ENCODE measurements around the gene KARS1. TPM values are rescaled to one million over a fixed set of nuclear protein-coding genes. Genes with fewer than 3 reads are reported as not detected.

Gene KARS1
- total RNA-seq, 1 experiment from 2014 or later = 196 TPM

DNA sequence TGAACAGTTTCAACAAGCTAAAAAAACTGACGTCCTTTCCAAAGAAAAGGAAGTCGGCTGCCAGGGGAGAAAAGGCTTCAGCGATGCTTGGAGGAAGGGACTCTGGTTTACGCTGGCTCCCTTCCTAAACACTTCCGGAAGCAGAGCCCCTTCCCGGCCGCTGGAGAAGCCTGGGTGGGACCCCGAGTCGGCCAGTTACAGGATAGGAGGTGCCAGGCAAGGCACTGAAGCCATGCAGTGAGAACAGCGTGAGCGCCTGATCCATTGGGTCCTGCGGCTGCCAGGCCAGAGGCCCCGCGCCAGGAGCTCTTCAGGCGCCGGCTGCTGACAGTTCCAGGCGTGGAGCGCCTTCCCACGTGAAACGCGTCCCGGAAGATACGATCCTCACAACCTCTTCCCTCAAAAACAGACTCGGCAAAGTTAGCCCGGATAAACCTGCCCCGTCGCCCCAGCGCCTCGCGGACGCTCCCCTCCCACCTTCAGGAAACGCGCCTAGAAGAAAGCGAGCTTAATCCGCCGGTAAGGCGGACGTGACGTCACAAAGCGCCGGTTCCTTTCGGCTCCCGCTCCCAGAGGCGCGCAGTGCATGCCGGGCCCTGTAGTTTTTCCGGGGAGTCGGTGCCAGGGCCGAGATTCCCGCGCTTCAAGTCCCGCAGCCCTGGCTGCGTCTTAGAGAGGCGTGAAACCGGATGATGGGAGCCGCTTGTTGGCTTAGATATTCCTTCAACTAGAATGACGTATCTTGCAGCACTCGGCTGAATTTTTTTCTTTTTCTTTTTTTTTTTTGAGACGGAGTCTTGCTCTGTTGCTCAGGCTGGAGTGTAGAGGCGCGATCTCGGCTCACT lies 24.5 kb downstream of the KARS1 start, which contains the start of gene ADAT1:
ADAT1 (minus strand) TSS at position 521 of the 845 bp plus-strand sequence. CDS start 2,482 bp downstream, outside the sequence.
- H3K4me1 ChIP-seq (ENCODE audit: control insufficient read depth in 1 of 2, insufficient read depth in 2 of 2, low read length in 2 of 2) = peaks cover 8 to 19% of the 10 kb centered on the region in 2 experiments
- peak; percentile 95 for ATAC-seq
- H3K9me2 ChIP-seq (ENCODE audit: insufficient read depth) = no peaks in the 10 kb centered on the region
- DNase-seq (ENCODE audit: low read depth, low spot score) = peak; percentile 96
- H3K9me3 ChIP-seq (ENCODE audit: control insufficient read depth in 1 of 2, insufficient read depth in 1 of 2, low read depth in 1 of 2, low read length in 2 of 2) = no peaks in the 10 kb centered on the region
- H3K9ac ChIP-seq (ENCODE audit: low read length) = peak within 1 kb of the TSS; percentile 90
- intact Hi-C loops (cut with micrococcal nuclease) = loop anchor here (2.0 to 5.0 kb wide), 4 partner anchors 24 to 426 kb away; partner anchors contain the start of genes KARS1, TERF2IP and TMEM231
- 0 out of 2 replicates have a peak, but pooled peaks cover 5% of the 10 kb centered on the region for H4K20me1 ChIP-seq (ENCODE audit: insufficient read depth)
- H2AFZ ChIP-seq (ENCODE audit: low read depth, low read length, poor library complexity, severe bottlenecking) = no peak within 1 kb of the TSS
- POLR2A ChIA-PET = interaction anchor here (0.6 to 1.3 kb wide), 6 partner anchors 18 to 154 kb away, joined by 3 to 12 read pairs (median 4); partner anchors contain the start of genes KARS1 and TERF2IP
- TSS peak; percentile 78 for BruUV-seq (replicated peaks)
- H3K79me2 ChIP-seq (ENCODE audit: insufficient read depth, low read length) = peaks cover 9% of the 10 kb centered on the region
- CTCF ChIA-PET = interaction anchor here (0.7 to 1.1 kb wide), 2 partner anchors 141 to 424 kb away, joined by 3 to 4 read pairs; no protein-coding TSS in a partner anchor
- peak within 1 kb of the TSS; percentile 75 to 79 for H3K4me3 ChIP-seq (replicated peaks in 1 of 2; ENCODE audit: low read depth in 1 of 2, low read length in 2 of 2)
- RAD21 ChIA-PET (ENCODE audit: low non-redundant PET in 1 of 2, low total read pairs in 2 of 2, uncharacterized antibody in 2 of 2, unreplicated experiment in 2 of 2) = no interaction called here
- H3K36me3 ChIP-seq (ENCODE audit: control insufficient read depth in 1 of 2, insufficient read depth in 2 of 2, low read length in 2 of 2) = peaks cover 11 to 31% of the 10 kb centered on the region in 2 experiments
- H3K27me3 ChIP-seq (ENCODE audit: insufficient read depth, low read length) = no peaks in the 10 kb centered on the region
- peak within 1 kb of the TSS; percentile 86 for H3K27ac ChIP-seq (ENCODE audit: low read depth, low read length)
- H3K4me2 ChIP-seq (ENCODE audit: low read length) = peak within 1 kb of the TSS; percentile 84
- TF ChIP-seq RAD21 (IDR thresholded peaks at IDR 0.05; ENCODE audit: low read depth) (no peak), ELF1 (IDR thresholded peaks at IDR 0.05; ENCODE audit: borderline replicate concordance, low read depth) (peak; percentile 79), ZFX (IDR thresholded peaks at IDR 0.05) (peak; percentile 65), CBX3 (IDR thresholded peaks at IDR 0.05; ENCODE audit: low read depth) (0 out of 2 replicates have a peak, but pooled peaks have one; percentile 50), ZNF274 (IDR thresholded peaks at IDR 0.05; ENCODE audit: low read depth, low read length) (no peak), EZH2 (IDR thresholded peaks at IDR 0.05) (no peak), POLR2A (IDR thresholded peaks at IDR 0.05; ENCODE audit: borderline replicate concordance, extremely low read depth, insufficient read depth, insufficient read length) (peak; percentile 78), TCF7L2 (IDR thresholded peaks at IDR 0.05; ENCODE audit: borderline replicate concordance, extremely low read depth, insufficient read depth, insufficient read length) (peak; percentile 96), CEBPB (IDR thresholded peaks at IDR 0.05; ENCODE audit: low read depth) (no peak), POLR2AphosphoS5 (IDR thresholded peaks at IDR 0.05; ENCODE audit: low read depth, low read length) (peak; percentile 97), SRF (IDR thresholded peaks at IDR 0.05; ENCODE audit: low read depth) (peak; percentile 79), FOSL1 (IDR thresholded peaks at IDR 0.05; ENCODE audit: low read depth) (no peak), SP1 (IDR thresholded peaks at IDR 0.05; ENCODE audit: low read depth) (peak; percentile 70), EGR1 (IDR thresholded peaks at IDR 0.05; ENCODE audit: low read depth) (no peak)
- TF ChIP-seq, protein P1, sequence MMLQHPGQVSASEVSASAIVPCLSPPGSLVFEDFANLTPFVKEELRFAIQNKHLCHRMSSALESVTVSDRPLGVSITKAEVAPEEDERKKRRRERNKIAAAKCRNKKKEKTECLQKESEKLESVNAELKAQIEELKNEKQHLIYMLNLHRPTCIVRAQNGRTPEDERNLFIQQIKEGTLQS (IDR thresholded peaks at IDR 0.05) = no peak
- TF ChIP-seq, protein P2, sequence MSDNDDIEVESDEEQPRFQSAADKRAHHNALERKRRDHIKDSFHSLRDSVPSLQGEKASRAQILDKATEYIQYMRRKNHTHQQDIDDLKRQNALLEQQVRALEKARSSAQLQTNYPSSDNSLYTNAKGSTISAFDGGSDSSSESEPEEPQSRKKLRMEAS (IDR thresholded peaks at IDR 0.05) = peak; percentile 94
- TF ChIP-seq, protein P3, sequence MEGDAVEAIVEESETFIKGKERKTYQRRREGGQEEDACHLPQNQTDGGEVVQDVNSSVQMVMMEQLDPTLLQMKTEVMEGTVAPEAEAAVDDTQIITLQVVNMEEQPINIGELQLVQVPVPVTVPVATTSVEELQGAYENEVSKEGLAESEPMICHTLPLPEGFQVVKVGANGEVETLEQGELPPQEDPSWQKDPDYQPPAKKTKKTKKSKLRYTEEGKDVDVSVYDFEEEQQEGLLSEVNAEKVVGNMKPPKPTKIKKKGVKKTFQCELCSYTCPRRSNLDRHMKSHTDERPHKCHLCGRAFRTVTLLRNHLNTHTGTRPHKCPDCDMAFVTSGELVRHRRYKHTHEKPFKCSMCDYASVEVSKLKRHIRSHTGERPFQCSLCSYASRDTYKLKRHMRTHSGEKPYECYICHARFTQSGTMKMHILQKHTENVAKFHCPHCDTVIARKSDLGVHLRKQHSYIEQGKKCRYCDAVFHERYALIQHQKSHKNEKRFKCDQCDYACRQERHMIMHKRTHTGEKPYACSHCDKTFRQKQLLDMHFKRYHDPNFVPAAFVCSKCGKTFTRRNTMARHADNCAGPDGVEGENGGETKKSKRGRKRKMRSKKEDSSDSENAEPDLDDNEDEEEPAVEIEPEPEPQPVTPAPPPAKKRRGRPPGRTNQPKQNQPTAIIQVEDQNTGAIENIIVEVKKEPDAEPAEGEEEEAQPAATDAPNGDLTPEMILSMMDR (IDR thresholded peaks at IDR 0.05 in 2 of 3, conservative IDR thresholded peaks at IDR 0.05 in 1 of 3; ENCODE audit: borderline replicate concordance in 1 of 3, insufficient read depth in 1 of 3, low read depth in 2 of 3, low read length in 2 of 3) = no peak
- TF ChIP-seq, protein P4, sequence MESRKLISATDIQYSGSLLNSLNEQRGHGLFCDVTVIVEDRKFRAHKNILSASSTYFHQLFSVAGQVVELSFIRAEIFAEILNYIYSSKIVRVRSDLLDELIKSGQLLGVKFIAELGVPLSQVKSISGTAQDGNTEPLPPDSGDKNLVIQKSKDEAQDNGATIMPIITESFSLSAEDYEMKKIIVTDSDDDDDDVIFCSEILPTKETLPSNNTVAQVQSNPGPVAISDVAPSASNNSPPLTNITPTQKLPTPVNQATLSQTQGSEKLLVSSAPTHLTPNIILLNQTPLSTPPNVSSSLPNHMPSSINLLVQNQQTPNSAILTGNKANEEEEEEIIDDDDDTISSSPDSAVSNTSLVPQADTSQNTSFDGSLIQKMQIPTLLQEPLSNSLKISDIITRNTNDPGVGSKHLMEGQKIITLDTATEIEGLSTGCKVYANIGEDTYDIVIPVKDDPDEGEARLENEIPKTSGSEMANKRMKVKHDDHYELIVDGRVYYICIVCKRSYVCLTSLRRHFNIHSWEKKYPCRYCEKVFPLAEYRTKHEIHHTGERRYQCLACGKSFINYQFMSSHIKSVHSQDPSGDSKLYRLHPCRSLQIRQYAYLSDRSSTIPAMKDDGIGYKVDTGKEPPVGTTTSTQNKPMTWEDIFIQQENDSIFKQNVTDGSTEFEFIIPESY (IDR thresholded peaks at IDR 0.05; ENCODE audit: extremely low read depth, insufficient replicate concordance, low read length) = peak; percentile 95

Data from HCT116 (cell line).